ENCODE measurements around the gene CDK5RAP2. TPM values are rescaled to one million over a fixed set of nuclear protein-coding genes. Genes with fewer than 3 reads are reported as not detected.

The CDK5RAP2 gene
- total RNA-seq, 3 donors from 2014 or later (not counting 1 experiment from before 2014, with no cell fraction given): 81.5 to 95.7 (median 82.4) TPM

GRCh38 chr9:120383611-120383998 is 196.4 kb downstream of the CDK5RAP2 start:
- Mint-ChIP-seq H3K27ac (no peak overlapping the region), H3K36me3 (no peaks in the 10 kb centered on the region), H3K9me3 (no peaks in the 10 kb centered on the region), H3K4me1 (peaks cover 0 to 5% of the 10 kb centered on the region in 2 donors), H3K4me3 (no peak overlapping the region), H3K27me3 (ENCODE audit: low read depth in 2 of 2) (no peaks in the 10 kb centered on the region)
- DNase-seq: no peak
- no peak overlapping the region for H3K4me3 ChIP-seq (ENCODE audit: low read length)
- intact Hi-C loops (cut with micrococcal nuclease): no loop called here
- H3K9me3 ChIP-seq (ENCODE audit: control insufficient read depth, insufficient read depth, low read length): peaks cover 6% of the 10 kb centered on the region
- no peak overlapping the region for H3K27ac ChIP-seq (ENCODE audit: low read length)
- H3K27me3 ChIP-seq (ENCODE audit: control insufficient read depth, insufficient read depth, low read length): no peaks in the 10 kb centered on the region
- 92% methylated on average over 10 of the region's 10 CpGs for WGBS (ENCODE audit: insufficient coverage)
- H3K4me1 ChIP-seq (ENCODE audit: control insufficient read depth, insufficient read depth, low read length): peaks cover 3% of the 10 kb centered on the region
- no peak for TF ChIP-seq CTCF (IDR thresholded peaks at IDR 0.05)
- H3K36me3 ChIP-seq (ENCODE audit: control insufficient read depth, insufficient read depth, low read length): no peaks in the 10 kb centered on the region
- no peak for ATAC-seq

DNA sequence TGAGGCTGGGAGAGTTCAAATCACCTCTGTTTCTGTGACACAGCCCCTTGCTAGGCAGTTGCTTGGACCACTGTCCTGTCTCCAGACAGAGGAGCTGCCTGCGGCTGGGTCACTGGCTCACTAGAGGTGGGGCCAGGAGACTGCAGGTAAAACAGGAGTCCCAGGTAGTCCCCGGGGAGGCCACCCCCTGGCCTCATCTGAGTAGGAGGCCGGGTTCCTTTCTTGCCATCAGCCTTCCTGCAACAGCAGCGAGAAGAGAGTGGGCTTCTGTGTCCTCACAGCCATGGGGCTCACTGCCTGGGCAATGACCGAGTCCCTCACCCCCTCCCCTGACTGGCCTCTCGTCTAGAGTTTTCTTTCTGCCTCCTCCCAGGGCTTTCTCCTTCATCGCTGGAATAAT is 197.5 kb downstream of the CDK5RAP2 start:
- intact Hi-C loops (cut with micrococcal nuclease): no loop called here

GRCh38 chr9:120381839-120382238 is 198.1 kb downstream of the CDK5RAP2 start:
- H3K4me1 Mint-ChIP-seq: peaks cover 0 to 5% of the 10 kb centered on the region in 2 donors
- no peak overlapping the region for H3K27ac Mint-ChIP-seq
- H3K27me3 Mint-ChIP-seq (ENCODE audit: low read depth in 2 of 2): no peaks in the 10 kb centered on the region
- intact Hi-C loops (cut with micrococcal nuclease): no loop called here
- H3K9me3 ChIP-seq (ENCODE audit: control insufficient read depth, insufficient read depth, low read length): peaks cover 6% of the 10 kb centered on the region
- WGBS (ENCODE audit: insufficient coverage): 95% methylated on average over 10 of the region's 10 CpGs
- no peak for DNase-seq
- H3K4me3 Mint-ChIP-seq: no peak overlapping the region
- H3K9me3 Mint-ChIP-seq: no peaks in the 10 kb centered on the region
- H3K36me3 Mint-ChIP-seq: no peaks in the 10 kb centered on the region
- H3K4me3 ChIP-seq (ENCODE audit: low read length): no peak overlapping the region
- H3K27me3 ChIP-seq (ENCODE audit: control insufficient read depth, insufficient read depth, low read length): no peaks in the 10 kb centered on the region
- no peak for TF ChIP-seq CTCF (IDR thresholded peaks at IDR 0.05)
- H3K36me3 ChIP-seq (ENCODE audit: control insufficient read depth, insufficient read depth, low read length): no peaks in the 10 kb centered on the region
- H3K27ac ChIP-seq (ENCODE audit: low read length): no peak overlapping the region
- no peak for ATAC-seq
- no peaks in the 10 kb centered on the region for H3K4me1 ChIP-seq (ENCODE audit: control insufficient read depth, insufficient read depth, low read length)

More for the DNA sequence above, 197.5 kb downstream of the CDK5RAP2 start:
- no peaks in the 10 kb centered on the region for H3K27me3 ChIP-seq (ENCODE audit: control insufficient read depth, insufficient read depth, low read length)
- WGBS (ENCODE audit: insufficient coverage): 94% methylated on average over 7 of the region's 7 CpGs
- no peaks in the 10 kb centered on the region for H3K27me3 Mint-ChIP-seq (ENCODE audit: low read depth in 2 of 2)
- DNase-seq (no peak), ATAC-seq (no peak)
- H3K9me3 Mint-ChIP-seq: no peaks in the 10 kb centered on the region
- H3K27ac Mint-ChIP-seq: no peak overlapping the region
- H3K27ac ChIP-seq (ENCODE audit: low read length): no peak overlapping the region
- peaks cover 6% of the 10 kb centered on the region for H3K9me3 ChIP-seq (ENCODE audit: control insufficient read depth, insufficient read depth, low read length)
- no peaks in the 10 kb centered on the region for H3K36me3 Mint-ChIP-seq
- H3K36me3 ChIP-seq (ENCODE audit: control insufficient read depth, insufficient read depth, low read length): no peaks in the 10 kb centered on the region
- H3K4me1 ChIP-seq (ENCODE audit: control insufficient read depth, insufficient read depth, low read length): peaks cover 3% of the 10 kb centered on the region
- no peak overlapping the region for H3K4me3 ChIP-seq (ENCODE audit: low read length)
- H3K4me1 Mint-ChIP-seq: peaks cover 0 to 5% of the 10 kb centered on the region in 2 donors
- no peak overlapping the region for H3K4me3 Mint-ChIP-seq
- no peak for TF ChIP-seq CTCF (IDR thresholded peaks at IDR 0.05)

DNA sequence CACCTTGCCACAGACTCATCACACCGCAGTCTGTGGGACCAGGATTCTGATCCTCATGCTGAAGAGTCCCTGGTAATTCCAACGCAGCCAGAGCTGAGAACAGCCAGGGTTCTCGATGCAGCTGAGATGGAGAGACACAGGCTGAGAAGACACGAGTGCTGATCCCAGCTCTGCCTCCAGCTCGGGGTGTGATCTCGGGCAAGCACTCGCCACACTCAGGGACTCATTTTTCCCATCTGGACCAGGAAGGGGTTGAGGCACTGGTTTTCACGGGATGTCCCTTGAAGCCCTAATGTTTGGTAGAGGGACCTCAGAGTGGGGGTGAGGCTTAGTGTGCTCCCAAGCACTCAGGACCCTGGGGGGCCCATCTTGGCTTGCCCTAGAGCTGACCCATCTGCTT is 200.4 kb downstream of the CDK5RAP2 start:
- WGBS (ENCODE audit: insufficient coverage): 96% methylated on average over 8 of the region's 8 CpGs
- H3K4me1 Mint-ChIP-seq: peaks cover 0 to 5% of the 10 kb centered on the region in 2 donors

More for the DNA sequence above, 200.4 kb downstream of the CDK5RAP2 start:
- no peaks in the 10 kb centered on the region for H3K27me3 Mint-ChIP-seq (ENCODE audit: low read depth in 2 of 2)
- no peaks in the 10 kb centered on the region for H3K36me3 Mint-ChIP-seq
- no peaks in the 10 kb centered on the region for H3K27me3 ChIP-seq (ENCODE audit: control insufficient read depth, insufficient read depth, low read length)
- no peaks in the 10 kb centered on the region for H3K9me3 Mint-ChIP-seq
- peaks cover 6% of the 10 kb centered on the region for H3K9me3 ChIP-seq (ENCODE audit: control insufficient read depth, insufficient read depth, low read length)
- DNase-seq: no peak
- H3K27ac Mint-ChIP-seq: no peak overlapping the region
- no peak overlapping the region for H3K4me3 ChIP-seq (ENCODE audit: low read length)
- H3K36me3 ChIP-seq (ENCODE audit: control insufficient read depth, insufficient read depth, low read length): no peaks in the 10 kb centered on the region
- H3K4me3 Mint-ChIP-seq: no peak overlapping the region
- ATAC-seq: no peak
- H3K4me1 ChIP-seq (ENCODE audit: control insufficient read depth, insufficient read depth, low read length): no peaks in the 10 kb centered on the region
- no peak for TF ChIP-seq CTCF (IDR thresholded peaks at IDR 0.05)
- no peak overlapping the region for H3K27ac ChIP-seq (ENCODE audit: low read length)
- intact Hi-C loops (cut with micrococcal nuclease): no loop called here
